ENCODE measurements around the gene MOSPD2. TPM values are rescaled to one million over a fixed set of nuclear protein-coding genes. Genes with fewer than 3 reads are reported as not detected.

The MOSPD2 gene
- total RNA-seq, 1 donor from 2014 or later: 25.2 TPM

DNA sequence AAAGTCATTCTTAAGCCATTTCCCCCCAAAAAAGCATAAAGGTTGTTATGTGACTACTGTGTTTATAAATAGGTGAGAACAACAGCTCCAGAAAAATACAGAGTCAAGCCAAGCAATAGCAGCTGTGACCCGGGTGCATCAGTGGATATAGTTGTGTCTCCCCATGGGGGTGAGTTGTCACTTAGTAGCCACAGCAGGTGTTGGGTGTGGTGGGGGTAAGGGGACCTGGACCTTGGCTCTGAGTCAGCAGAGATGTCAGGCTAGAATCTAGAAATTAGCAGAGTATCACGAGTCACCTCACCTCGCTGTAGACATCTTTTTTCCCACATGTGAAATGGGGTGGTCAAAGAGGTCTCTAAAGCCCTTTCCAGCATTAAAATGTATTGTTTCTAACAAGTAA is 42.4 kb downstream of the MOSPD2 start:
- no peak for DNase-seq (ENCODE audit: low spot score)

DNA sequence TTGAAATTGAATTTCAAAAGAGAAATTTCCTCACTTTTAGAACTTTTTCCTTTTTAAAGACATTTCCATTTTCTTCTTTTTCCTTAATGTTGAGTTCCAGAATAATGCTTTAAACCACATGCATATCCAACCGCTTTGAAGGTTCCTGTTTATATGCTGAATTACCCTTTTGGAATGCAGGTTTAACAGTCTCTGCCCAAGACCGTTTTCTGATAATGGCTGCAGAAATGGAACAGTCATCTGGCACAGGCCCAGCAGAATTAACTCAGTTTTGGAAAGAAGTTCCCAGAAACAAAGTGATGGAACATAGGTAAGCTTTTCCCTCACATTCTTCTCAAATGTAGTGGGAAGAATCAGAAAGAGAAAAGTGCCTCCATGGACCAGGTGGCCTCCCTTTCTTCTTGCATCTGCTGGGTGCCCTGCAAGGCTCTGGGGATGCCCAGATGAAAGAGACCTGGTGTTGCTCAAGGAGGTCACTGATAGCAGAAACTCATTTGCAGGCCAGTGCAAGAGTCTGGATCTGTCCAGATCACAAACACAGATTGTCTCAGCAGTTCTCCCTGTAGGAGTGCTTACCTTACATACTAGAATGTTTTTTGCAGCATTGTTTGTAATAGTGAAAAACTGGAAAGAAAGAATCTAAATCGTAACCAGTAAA is 42.9 kb downstream of the MOSPD2 start:
- no peak for DNase-seq (ENCODE audit: low spot score)

- DNase-seq (ENCODE audit: low spot score): no peak
These were observed 46.2 kb downstream of the MOSPD2 start for GRCh38 chrX:14919407-14919806.

- DNase-seq (ENCODE audit: low spot score): no peak
These were observed 47.0 kb downstream of the MOSPD2 start for GRCh38 chrX:14920196-14920595.

DNA sequence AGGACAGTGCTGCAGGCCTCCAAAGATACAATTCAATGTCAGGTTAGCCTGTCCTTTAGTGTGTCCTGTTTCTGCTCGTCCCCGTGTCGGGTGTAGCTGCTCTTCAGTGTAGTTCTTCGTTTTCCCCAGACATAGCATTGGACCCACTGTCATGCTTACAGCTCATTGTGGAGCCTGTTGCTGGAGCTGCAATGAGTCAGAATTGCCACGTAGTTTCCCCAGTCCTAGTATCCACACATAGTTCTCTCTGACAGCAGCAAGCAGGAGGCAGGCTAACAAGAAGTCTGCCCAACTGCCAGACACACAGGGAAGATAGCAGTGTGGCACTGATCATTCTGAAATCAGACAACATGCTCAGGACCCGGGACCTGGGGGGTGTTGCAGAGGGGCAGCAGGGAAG is 49.2 kb downstream of the MOSPD2 start:
- DNase-seq (ENCODE audit: low spot score): no peak

DNA sequence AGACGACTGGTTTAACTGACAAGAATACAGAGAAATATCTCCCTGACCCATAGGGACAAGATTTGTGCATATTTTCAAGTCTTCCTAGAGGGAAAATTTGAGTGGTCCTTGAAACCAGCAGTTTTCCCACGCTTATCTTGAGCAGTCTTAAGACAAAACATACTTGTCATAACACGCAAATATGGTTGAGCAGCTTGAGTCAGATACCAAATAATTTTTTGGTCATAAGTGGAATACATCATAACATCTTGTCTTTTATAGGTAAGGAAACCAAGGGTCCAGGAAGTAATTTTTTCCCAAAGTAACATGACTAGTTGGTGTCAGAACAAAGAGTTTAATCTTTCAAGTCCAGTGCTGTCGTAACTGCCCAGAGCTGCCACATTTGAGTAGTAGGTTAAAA is 50.5 kb downstream of the MOSPD2 start:
- DNase-seq (ENCODE audit: low spot score): no peak

GRCh38 chrX:14926471-14926870 is 53.2 kb downstream of the MOSPD2 start:
- DNase-seq (ENCODE audit: low spot score): no peak

DNA sequence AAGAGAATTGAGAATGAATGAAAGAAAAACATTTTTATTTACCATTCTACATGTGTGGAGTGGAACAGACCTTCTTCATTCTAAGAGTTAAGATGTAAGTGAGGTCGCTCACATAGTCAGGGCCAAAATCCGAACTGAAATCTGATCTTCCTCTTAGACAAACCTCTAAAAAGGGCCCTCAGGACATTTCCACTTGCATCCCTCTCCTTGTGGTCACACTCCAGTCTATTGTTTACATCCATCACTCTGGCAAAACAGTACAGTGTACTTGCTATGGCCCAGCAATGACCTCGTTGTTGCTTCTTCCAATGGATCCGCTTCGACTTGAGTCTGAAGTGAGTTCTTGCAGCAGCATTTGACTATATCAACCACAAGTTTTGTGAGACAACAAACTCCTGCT is 54.2 kb downstream of the MOSPD2 start:
- no peak for DNase-seq (ENCODE audit: low spot score)

GRCh38 chrX:14930663-14931062 is 57.4 kb downstream of the MOSPD2 start:
- no peak for DNase-seq (ENCODE audit: low spot score)

GRCh38 chrX:14932136-14932535 is 58.9 kb downstream of the MOSPD2 start:
- no peak for DNase-seq (ENCODE audit: low spot score)

DNA sequence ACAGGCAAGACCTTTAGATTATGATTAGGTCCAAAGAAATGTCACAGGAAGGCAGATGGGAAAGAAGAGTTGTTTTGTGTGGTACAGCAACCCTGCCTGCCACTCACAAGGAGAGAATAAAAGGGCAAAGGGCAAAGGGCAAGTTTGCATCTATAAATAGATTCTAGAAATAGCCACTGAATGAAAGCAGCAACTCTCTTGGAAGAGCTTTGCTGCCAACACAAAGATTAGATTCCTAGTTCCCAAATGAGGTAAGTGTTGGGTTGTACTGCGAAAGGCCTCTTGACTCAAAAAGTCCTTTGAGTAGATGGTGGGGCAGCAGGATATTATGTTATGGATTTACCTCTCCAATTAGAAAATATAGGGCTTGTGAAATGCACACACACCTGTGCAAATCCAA is 61.2 kb downstream of the MOSPD2 start:
- DNase-seq (ENCODE audit: low spot score): no peak

GRCh38 chrX:14936561-14936960 is 63.3 kb downstream of the MOSPD2 start:
- no peak for DNase-seq (ENCODE audit: low spot score)

DNA sequence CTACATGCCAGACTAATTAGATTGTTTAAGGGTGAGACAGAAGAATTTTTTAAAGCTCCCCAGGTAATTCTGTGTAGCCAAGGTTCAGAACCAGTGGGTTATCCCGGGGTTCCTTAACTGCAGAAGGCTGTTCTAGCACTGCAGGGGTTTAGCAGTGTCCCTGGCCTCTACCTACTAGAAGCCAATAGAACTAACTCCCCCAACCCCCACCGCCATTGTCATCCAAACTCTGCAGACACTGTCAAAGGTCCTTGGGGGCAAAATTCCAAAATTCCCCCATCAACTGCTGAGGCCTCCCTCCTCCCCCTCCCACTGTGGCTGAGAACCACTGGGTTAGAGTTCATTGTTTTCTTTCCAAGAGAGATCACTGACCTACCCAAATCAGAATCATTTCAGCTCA is 66.4 kb downstream of the MOSPD2 start:
- no peak for DNase-seq (ENCODE audit: low spot score)

DNA sequence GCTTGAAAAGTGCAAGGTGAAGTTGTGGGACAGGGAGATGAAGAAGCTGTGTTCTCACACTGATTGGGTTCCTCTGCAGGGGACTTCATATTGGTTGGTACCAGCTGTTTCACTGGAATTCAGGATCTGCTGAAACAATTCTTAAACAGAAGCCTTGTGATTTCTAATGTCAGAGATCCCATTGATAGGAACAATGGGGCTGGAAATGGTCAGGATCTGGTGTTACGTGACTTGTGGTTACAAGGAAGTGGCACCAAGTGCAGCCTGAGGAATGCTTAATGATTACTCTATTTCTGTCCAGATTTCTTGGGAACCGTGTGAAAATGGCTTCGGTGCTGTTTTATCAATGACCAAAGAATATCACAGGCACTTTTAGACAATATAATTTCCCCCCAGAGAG is 68.1 kb downstream of the MOSPD2 start:
- DNase-seq (ENCODE audit: low spot score): no peak

GRCh38 chrX:14942341-14942740 is 69.1 kb downstream of the MOSPD2 start:
- DNase-seq (ENCODE audit: low spot score): no peak

- DNase-seq (ENCODE audit: low spot score): no peak
These were observed 70.7 kb downstream of the MOSPD2 start for GRCh38 chrX:14943962-14944361.

- DNase-seq (ENCODE audit: low spot score): no peak
These were observed 73.5 kb downstream of the MOSPD2 start for GRCh38 chrX:14946606-14947155.

- DNase-seq (ENCODE audit: low spot score): no peak
These were observed 75.5 kb downstream of the MOSPD2 start for GRCh38 chrX:14948691-14949090.

DNA sequence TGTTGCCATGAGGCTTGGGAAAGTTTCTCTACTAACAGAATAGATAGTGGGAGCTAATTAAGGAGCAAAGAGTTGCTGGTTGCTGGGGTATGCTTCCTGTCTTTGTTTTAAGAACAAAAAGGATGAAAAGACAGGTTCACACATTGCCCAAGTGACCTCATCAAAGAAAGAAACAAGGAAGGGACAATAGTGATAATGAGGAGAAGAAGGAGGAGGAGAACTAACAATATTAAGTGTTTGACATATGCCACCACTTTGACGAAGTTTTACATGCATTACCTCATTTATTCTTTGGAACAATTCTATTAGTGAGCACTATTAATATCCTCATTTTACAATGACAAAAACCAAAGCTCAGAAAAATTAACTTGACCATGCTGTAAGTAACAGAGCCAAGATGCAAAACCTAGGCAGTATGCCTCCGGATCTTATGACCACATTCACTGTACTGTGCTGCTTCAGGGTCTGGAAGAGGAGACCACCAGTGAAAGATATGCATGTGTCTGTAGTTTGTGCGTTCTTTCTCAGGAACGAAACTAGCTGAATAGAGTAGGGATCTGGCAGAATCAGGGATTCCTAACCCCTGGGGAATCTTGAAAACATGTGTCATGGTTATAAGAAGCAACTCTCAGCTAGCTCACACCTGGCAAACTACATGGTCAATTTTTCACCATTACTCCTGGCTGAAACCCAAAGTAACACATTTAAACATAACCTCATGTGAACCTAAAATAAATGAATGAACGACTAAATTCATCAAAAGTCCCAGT is 83.8 kb downstream of the MOSPD2 start:
- no peak for DNase-seq (ENCODE audit: low spot score)

GRCh38 chrX:14963447-14964236 is 90.4 kb downstream of the MOSPD2 start:
- DNase-seq (ENCODE audit: low spot score): no peak

GRCh38 chrX:14964500-14964899 is 91.3 kb downstream of the MOSPD2 start:
- no peak for DNase-seq (ENCODE audit: low spot score)

Data from ureter (tissue), 1 donor.